Small intestine (tissue), 7 donors: Measurements from ENCODE around the gene DBF4. TPM values are rescaled to one million over a fixed set of nuclear protein-coding genes. Genes with fewer than 3 reads are reported as not detected.

Experiments used
- DNase-seq, 2 donors: peaks; one replicate each; pipeline versions ENCODE4 v3.0.0 to v3.0.0-alpha.2; 2013
- FAIRE-seq: peaks from 2 replicates; lab custom pipeline; 2012; peaks lifted over from hg19 to GRCh38; lab: Jason Lieb, UNC
- H3K27ac ChIP-seq, 3 donors: one replicate each; pipeline ENCODE4 v1.5.1; 2013; ENCODE audit warnings: low read length in 2 of 3, mild to moderate bottlenecking in 2 of 3, control low read depth in 1 of 3, inconsistent platforms in 1 of 3, low read depth in 1 of 3, moderate library complexity in 1 of 3
- H3K27me3 ChIP-seq, 3 donors: one replicate each; pipeline ENCODE4 v1.6.1; 2013; ENCODE audit warnings: low read length in 3 of 3, inconsistent platforms in 1 of 3; ENCODE audit not compliant: control insufficient read depth in 3 of 3, insufficient read depth in 3 of 3
- H3K36me3 ChIP-seq, 3 donors: one replicate each; pipeline ENCODE4 v1.6.1; 2013; ENCODE audit warnings: low read length in 3 of 3, inconsistent platforms in 1 of 3, low read depth in 1 of 3, mild to moderate bottlenecking in 1 of 3, moderate library complexity in 1 of 3; ENCODE audit not compliant: control insufficient read depth in 3 of 3, insufficient read depth in 2 of 3
- H3K4me1 ChIP-seq, 3 donors: one replicate each; pipeline ENCODE4 v1.6.1; 2013; ENCODE audit warnings: low read length in 2 of 3, inconsistent platforms in 1 of 3, low read depth in 1 of 3, mild to moderate bottlenecking in 1 of 3, moderate library complexity in 1 of 3; ENCODE audit not compliant: control insufficient read depth in 3 of 3, insufficient read depth in 2 of 3
- H3K4me3 ChIP-seq, 3 donors: one replicate each; pipeline ENCODE4 v1.5.1; 2013; ENCODE audit warnings: low read length in 3 of 3, control low read depth in 1 of 3, inconsistent platforms in 1 of 3, low read depth in 1 of 3, mild to moderate bottlenecking in 1 of 3, moderate library complexity in 1 of 3
- H3K9me3 ChIP-seq, 2 donors: one replicate each; pipeline ENCODE4 v1.6.1; 2013; ENCODE audit warnings: low read depth in 1 of 2, low read length in 1 of 2; ENCODE audit not compliant: control insufficient read depth in 2 of 2, insufficient read depth in 1 of 2
- WGBS, 3 donors: extraction: QIAGEN DNeasy Blood & Tissue Kit; methylation state at CpG; one replicate each; pipeline ENCODE4 v1.1.7; 2013; 5-methylcytosine and 5-hydroxymethylcytosine counted together
- polyA plus RNA-seq, 4 donors: library from polyadenylated mRNA; stranded (reverse) in 3 of 4; unstranded in 1 of 4; fragments of 200-250 nt in 3 of 4; fragments of 120-200 nt in 1 of 4; gene quantifications; one replicate each; pipeline versions ENCODE4 v1.2.1 to v1.2.3, GENCODE V29; 2013
- donor health status: healthy with polysubstance abuse.
- donor health status: control.
- donor health status: control.
- donor health status: Bipolar disorder and iron deficiency.
- donor health status: healthy.

DBF4 gene
- polyA plus RNA-seq, 4 donors, result 2.0 to 20.7 (median 8.8) TPM

DNA sequence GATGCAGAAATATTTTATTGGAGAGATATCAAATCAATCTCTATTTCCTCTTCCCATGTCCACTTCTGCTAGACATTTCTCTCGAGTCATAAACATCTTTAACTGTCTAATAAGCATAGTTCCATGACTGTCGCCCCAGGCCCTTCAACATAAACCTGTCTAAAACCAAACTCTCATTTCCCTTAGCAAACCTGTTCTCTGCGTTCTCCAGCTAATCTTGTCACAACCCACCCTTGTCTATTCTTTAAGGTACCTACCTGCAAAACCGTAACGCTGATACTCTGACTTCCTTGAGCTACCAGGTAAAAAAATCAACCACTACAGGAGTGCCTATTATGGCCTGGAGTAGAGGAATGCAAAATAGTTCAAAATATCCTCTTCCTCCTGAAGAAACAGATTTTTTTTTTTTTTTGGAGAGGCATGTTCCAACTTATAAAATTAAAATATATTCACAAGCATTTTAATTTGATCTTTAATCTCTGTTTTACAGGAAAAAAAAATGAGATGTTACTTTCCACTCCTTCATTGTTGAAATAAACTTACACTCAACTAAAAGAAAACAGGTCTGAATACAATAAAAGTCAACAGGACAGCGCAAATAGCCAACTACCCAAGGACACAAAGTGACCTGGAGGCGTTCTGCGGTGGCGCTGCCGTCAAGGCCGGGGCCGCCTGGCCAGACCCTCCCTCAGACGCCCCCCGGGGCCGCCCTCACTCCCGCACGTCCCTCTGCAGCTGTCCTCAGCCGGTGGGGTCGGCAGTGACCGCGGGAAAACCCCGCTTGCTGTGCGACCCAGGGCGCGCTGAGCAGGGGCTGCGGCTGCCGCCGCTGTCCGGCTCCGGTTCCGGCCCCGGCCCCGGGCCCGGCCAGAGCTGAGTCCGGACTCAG is 898 bp upstream of the DBF4 start:
- H3K36me3 ChIP-seq, result peaks cover 0 to 12% (median 5%) of the 10 kb centered on the region in 3 donors
- WGBS, 3 donors, result 0 to 2% (median 1%) methylated on average over 34 to 35 of the region's 35 CpGs

GRCh38 chr7:87876869-87877234 is 559 bp downstream of the DBF4 start:
- peaks cover 0 to 14% (median 3%) of the 10 kb centered on the region in 3 donors for H3K4me1 ChIP-seq
- peak overlapping the region; percentile 86 to 97 (median 97) for H3K4me3 ChIP-seq
- no peaks in the 10 kb centered on the region for H3K27me3 ChIP-seq
- 0% methylated on average over 27 of the region's 27 CpGs for WGBS, 3 donors
- no peak for FAIRE-seq
- peaks cover 0 to 6% (median 0%) of the 10 kb centered on the region in 3 donors for H3K36me3 ChIP-seq
- peak; percentile 66 to 84 for DNase-seq
- no peaks in the 10 kb centered on the region for H3K9me3 ChIP-seq
- peak overlapping the region; percentile 92 to 100 (median 99) for H3K27ac ChIP-seq

More for the DNA sequence above, 898 bp upstream of the DBF4 start:
- Histone ChIP-seq H3K27me3 (no peaks in the 10 kb centered on the region), H3K9me3 (peaks cover 0 to 10% of the 10 kb centered on the region in 2 donors), H3K27ac (peak overlapping the region; percentile 94 to 100 (median 99)), H3K4me1 (peaks cover 0 to 14% (median 3%) of the 10 kb centered on the region in 3 donors), H3K4me3 (peak overlapping the region; percentile 69 to 97 (median 97))
- FAIRE-seq, result no peak
- peak; percentile 24 to 42 for DNase-seq

DNA sequence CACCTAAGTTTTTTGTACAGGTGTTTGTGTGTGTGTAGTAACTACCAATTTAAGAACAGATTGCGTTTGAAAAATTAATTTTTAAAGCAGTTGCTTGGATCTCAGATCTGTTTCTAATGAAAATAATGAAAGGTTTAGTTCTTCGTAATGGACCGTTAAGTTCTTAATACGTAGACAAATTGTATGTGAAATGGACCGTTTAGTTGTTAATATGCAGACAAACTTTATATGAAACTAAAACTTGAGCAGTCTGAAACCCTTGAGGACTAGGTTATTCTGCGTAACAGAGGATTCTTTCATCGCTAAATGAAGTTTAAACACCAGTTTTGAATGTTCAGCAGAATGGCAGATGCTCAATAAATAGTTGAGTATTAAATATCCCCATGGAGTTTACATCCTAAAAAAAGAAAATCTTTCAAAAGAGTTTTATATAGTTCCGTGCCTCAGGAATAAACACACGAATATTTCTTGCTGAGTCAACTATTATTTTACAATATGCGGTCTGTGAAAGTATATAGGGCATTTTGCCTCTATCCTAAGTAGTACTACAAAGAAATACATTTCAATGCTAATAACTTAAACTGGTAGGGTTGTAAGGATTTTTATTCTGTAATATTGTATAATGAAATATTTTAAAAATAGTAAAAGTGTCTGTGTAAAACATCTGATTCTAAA is 1.2 kb downstream of the DBF4 start:
- no peak for FAIRE-seq
- H3K9me3 ChIP-seq, result no peaks in the 10 kb centered on the region
- H3K27ac ChIP-seq, result peak overlapping the region in 2 of 3 donors; percentile 92 to 100
- peak; percentile 4 to 33 for DNase-seq
- H3K36me3 ChIP-seq, result peaks cover 0 to 6% (median 0%) of the 10 kb centered on the region in 3 donors
- WGBS, 3 donors, result 3 to 5% (median 4%) methylated on average over 10 of the region's 10 CpGs
- no peaks in the 10 kb centered on the region for H3K27me3 ChIP-seq
- peaks cover 0 to 14% (median 3%) of the 10 kb centered on the region in 3 donors for H3K4me1 ChIP-seq
- peak overlapping the region in 2 of 3 donors; percentile 97 for H3K4me3 ChIP-seq

DNA sequence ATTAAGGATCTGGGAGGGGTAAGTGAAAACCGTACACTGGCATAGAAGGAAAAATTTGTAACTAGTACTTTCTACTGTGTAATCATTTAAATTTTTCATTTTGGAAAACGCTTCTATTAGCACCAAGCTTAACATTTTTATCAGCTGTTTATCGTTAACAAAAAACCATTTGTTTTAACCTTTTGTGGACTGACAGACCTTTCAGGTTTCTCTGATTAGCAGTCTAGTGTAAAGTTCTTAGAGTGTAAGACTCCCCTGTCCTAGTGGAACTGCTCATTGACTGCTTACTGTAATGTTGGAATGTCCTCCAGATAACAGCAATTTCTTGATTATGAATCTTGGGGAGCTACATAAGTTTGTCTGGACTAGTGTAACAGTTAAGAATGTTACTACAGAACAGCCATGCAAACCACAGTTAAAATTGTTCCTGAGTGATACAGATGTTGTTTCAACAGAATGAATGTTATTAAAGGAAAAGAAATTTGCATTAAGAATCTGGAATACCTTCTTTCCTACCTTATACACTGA is 2.0 kb downstream of the DBF4 start:
- peak overlapping the region in 1 of 3 donors; percentile 16 for H3K4me3 ChIP-seq
- DNase-seq (peak; percentile 3 to 36), FAIRE-seq (no peak)
- peak overlapping the region in 1 of 3 donors; percentile 100 for H3K27ac ChIP-seq
- no peaks in the 10 kb centered on the region for H3K9me3 ChIP-seq
- 41 to 56% (median 49%) methylated on average over 3 of the region's 3 CpGs for WGBS, 3 donors
- H3K4me1 ChIP-seq, result peaks cover 0 to 14% (median 3%) of the 10 kb centered on the region in 3 donors
- H3K36me3 ChIP-seq, result peaks cover 0 to 6% (median 0%) of the 10 kb centered on the region in 3 donors
- no peaks in the 10 kb centered on the region for H3K27me3 ChIP-seq

GRCh38 chr7:87882151-87882937 is 6.1 kb downstream of the DBF4 start:
- peaks cover 0 to 10% (median 0%) of the 10 kb centered on the region in 3 donors for H3K36me3 ChIP-seq
- H3K4me3 ChIP-seq, result no peak overlapping the region
- DNase-seq (no peak), FAIRE-seq (no peak)
- H3K4me1 ChIP-seq, result peaks cover 0 to 11% (median 0%) of the 10 kb centered on the region in 3 donors
- H3K27ac ChIP-seq, result no peak overlapping the region
- WGBS, 3 donors, result 86 to 89% (median 88%) methylated on average over 4 of the region's 4 CpGs
- H3K9me3 ChIP-seq, result no peaks in the 10 kb centered on the region
- no peaks in the 10 kb centered on the region for H3K27me3 ChIP-seq

GRCh38 chr7:87885018-87885417 is 8.7 kb downstream of the DBF4 start:
- no peak for DNase-seq
- no peak overlapping the region for H3K27ac ChIP-seq
- H3K27me3 ChIP-seq, result no peaks in the 10 kb centered on the region
- no peaks in the 10 kb centered on the region for H3K9me3 ChIP-seq
- WGBS, 3 donors, result 76 to 88% (median 82%) methylated on average over 2 of the region's 2 CpGs
- H3K4me3 ChIP-seq, result no peak overlapping the region
- H3K4me1 ChIP-seq, result no peaks in the 10 kb centered on the region
- H3K36me3 ChIP-seq, result peaks cover 0 to 13% (median 0%) of the 10 kb centered on the region in 3 donors
- no peak for FAIRE-seq

DNA sequence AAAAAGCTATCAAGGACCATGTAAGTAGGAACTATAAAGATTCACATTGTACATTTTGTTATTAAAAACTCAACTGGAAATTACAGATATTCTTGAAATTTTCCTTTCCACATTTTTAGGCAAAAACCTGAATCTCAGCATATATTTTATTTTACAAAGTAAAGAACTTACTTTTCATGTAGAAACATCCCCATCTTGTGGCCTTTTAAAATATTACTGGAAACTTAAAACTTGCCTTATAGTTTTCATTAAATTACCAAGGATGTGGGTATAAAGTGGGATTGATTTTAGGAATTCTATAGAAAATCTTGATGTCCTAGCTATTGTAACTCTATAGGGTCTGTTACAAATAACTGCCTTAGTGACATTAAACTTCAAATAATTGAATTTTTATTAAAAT is 10.6 kb downstream of the DBF4 start:
- Histone ChIP-seq H3K27ac (no peak overlapping the region), H3K4me3 (no peak overlapping the region), H3K27me3 (no peaks in the 10 kb centered on the region), H3K9me3 (no peaks in the 10 kb centered on the region), H3K4me1 (no peaks in the 10 kb centered on the region), H3K36me3 (peaks cover 0 to 14% (median 0%) of the 10 kb centered on the region in 3 donors)
- FAIRE-seq, result peak; percentile 93
- peak; percentile 35 to 52 for DNase-seq
